Liver (tissue), 9 donors: ENCODE data around the gene TAP2. TPM values are rescaled to one million over a fixed set of nuclear protein-coding genes. Genes with fewer than 3 reads are reported as not detected.

ENCODE experiments used
- DNase-seq: peaks from one replicate; pipeline ENCODE4 v3.0.0-alpha.2; 2017; ENCODE audit warnings: low spot score
- H3K27ac ChIP-seq, 2 donors: one replicate each; pipeline ENCODE4 v1.7.0; 2013; ENCODE audit warnings: inconsistent platforms in 2 of 2, low read length in 2 of 2, control low read depth in 1 of 2, low read depth in 1 of 2, mild to moderate bottlenecking in 1 of 2
- H3K27me3 ChIP-seq, 4 donors: one replicate each; pipeline versions ENCODE4 v1.6.1 to v1.7.0; 2013; ENCODE audit warnings: low read length in 3 of 4, inconsistent platforms in 1 of 4, mild to moderate bottlenecking in 1 of 4, moderate library complexity in 1 of 4; ENCODE audit not compliant: control insufficient read depth in 4 of 4, insufficient read depth in 4 of 4
- H3K36me3 ChIP-seq, 4 donors: one replicate each; pipeline versions ENCODE4 v1.6.1 to v1.7.0; 2013; ENCODE audit warnings: low read length in 3 of 4, mild to moderate bottlenecking in 3 of 4, low read depth in 1 of 4, moderate library complexity in 1 of 4; ENCODE audit not compliant: control insufficient read depth in 4 of 4, insufficient read depth in 3 of 4
- H3K4me1 ChIP-seq, 4 donors: one replicate each; pipeline versions ENCODE4 v1.6.1 to v1.7.0; 2013; ENCODE audit warnings: low read length in 3 of 4, mild to moderate bottlenecking in 3 of 4, moderate library complexity in 1 of 4; ENCODE audit not compliant: control insufficient read depth in 4 of 4, insufficient read depth in 4 of 4
- H3K4me3 ChIP-seq, 3 donors: one replicate each; pipeline versions ENCODE4 v1.6.1 to v1.7.0; 2013; ENCODE audit warnings: low read length in 3 of 3, control low read depth in 1 of 3, low read depth in 1 of 3, mild to moderate bottlenecking in 1 of 3
- H3K9ac ChIP-seq, 2 donors: one replicate each; pipeline ENCODE4 v1.7.0; 2013; ENCODE audit warnings: low read length in 2 of 2, mild to moderate bottlenecking in 2 of 2, moderate library complexity in 2 of 2, control low read depth in 1 of 2, low read depth in 1 of 2
- H3K9me3 ChIP-seq, 4 donors: one replicate each; pipeline versions ENCODE4 v1.6.1 to v1.7.0; 2013; ENCODE audit warnings: low read length in 3 of 4; ENCODE audit not compliant: control insufficient read depth in 4 of 4
- ATF3 ChIP-seq: IDR thresholded peaks from 2 replicates; pipeline ENCODE4 v1.6.1; 2016; ENCODE audit warnings: antibody characterized with exemption
- CTCF ChIP-seq: fragments of 150-350 bp; IDR thresholded peaks from 2 replicates; pipeline ENCODE4 v1.5.1; 2017; ENCODE audit warnings: improper control_type of control experiment, low read depth, low read length; ENCODE audit not compliant: missing input control
- EGR1 ChIP-seq, 2 donors: IDR thresholded peaks; 2 replicates each; pipeline ENCODE4 v1.6.1; 2016 to 2018; ENCODE audit warnings: antibody characterized with exemption in 2 of 2, low read depth in 2 of 2
- FOXA1 ChIP-seq: IDR thresholded peaks from 2 replicates; pipeline ENCODE4 v1.6.1; 2016; ENCODE audit warnings: antibody characterized with exemption
- MAX ChIP-seq: IDR thresholded peaks from 2 replicates; pipeline ENCODE4 v1.6.1; 2016; ENCODE audit warnings: antibody characterized with exemption
- NR2F2 ChIP-seq: IDR thresholded peaks from 2 replicates; pipeline ENCODE4 v1.6.1; 2016; ENCODE audit warnings: antibody characterized with exemption
- REST ChIP-seq: IDR thresholded peaks from 2 replicates; pipeline ENCODE4 v1.6.1; 2016; ENCODE audit warnings: antibody characterized with exemption, mild to moderate bottlenecking
- RXRA ChIP-seq, 2 donors: IDR thresholded peaks; 2 replicates each; pipeline ENCODE4 v1.6.1; 2017 to 2018; ENCODE audit warnings: antibody characterized with exemption in 2 of 2, mild to moderate bottlenecking in 1 of 2
- SP1 ChIP-seq: IDR thresholded peaks from 2 replicates; pipeline ENCODE4 v1.6.1; 2018; ENCODE audit warnings: antibody characterized with exemption, mild to moderate bottlenecking
- TAF1 ChIP-seq: conservative IDR thresholded peaks from 2 replicates; pipeline ENCODE4 v1.6.1; 2016; ENCODE audit warnings: antibody characterized with exemption, mild to moderate bottlenecking
- YY1 ChIP-seq: IDR thresholded peaks from 2 replicates; pipeline ENCODE4 v1.6.1; 2016; ENCODE audit warnings: antibody characterized with exemption, mild to moderate bottlenecking
- WGBS: extraction: QIAGEN DNeasy Blood & Tissue Kit; methylation state at CpG from one replicate; pipeline ENCODE4 v1.1.7; 2013; 5-methylcytosine and 5-hydroxymethylcytosine counted together
- polyA plus RNA-seq, 2 donors: library from polyadenylated mRNA; stranded (reverse) in 1 of 2; unstranded in 1 of 2; fragments of 200-250 nt in 1 of 2; fragments of >200 nt in 1 of 2; fragmentation: Nextera tagmentation in 1 of 2; extraction: Ambion mirVana in 1 of 2; gene quantifications; one replicate each; pipeline versions ENCODE4 v1.2.1 to v1.2.3, GENCODE V29; 2013 to 2015
- total RNA-seq, 2 donors: library from RNA; depleted of rRNA; stranded (reverse); fragments of >200 nt; gene quantifications; one replicate each; pipeline ENCODE4 v1.2.3, GENCODE V29; 2014
- TF ChIP-seq, protein P1 (sequence below): IDR thresholded peaks from 2 replicates; pipeline ENCODE4 v1.6.1; 2016; ENCODE audit warnings: antibody characterized with exemption
- donor health status: healthy.
- donor health status: healthy.
- donor health status: healthy.
- donor health status: healthy.
- donor health status: healthy.

TAP2 gene
- total and polyA plus RNA-seq, 4 donors: 2.2 to 14.9 (median 6.4) TPM

- TF ChIP-seq TAF1 (no peak), EGR1 (IDR thresholded peaks at IDR 0.05; ENCODE audit: low read depth in 2 of 2) (no peak), RXRA (IDR thresholded peaks at IDR 0.05) (no peak), MAX (no peak), ATF3 (no peak), YY1 (no peak), CTCF (no peak), FOXA1 (no peak), NR2F2 (no peak), REST (no peak)
- TF ChIP-seq, protein P1, sequence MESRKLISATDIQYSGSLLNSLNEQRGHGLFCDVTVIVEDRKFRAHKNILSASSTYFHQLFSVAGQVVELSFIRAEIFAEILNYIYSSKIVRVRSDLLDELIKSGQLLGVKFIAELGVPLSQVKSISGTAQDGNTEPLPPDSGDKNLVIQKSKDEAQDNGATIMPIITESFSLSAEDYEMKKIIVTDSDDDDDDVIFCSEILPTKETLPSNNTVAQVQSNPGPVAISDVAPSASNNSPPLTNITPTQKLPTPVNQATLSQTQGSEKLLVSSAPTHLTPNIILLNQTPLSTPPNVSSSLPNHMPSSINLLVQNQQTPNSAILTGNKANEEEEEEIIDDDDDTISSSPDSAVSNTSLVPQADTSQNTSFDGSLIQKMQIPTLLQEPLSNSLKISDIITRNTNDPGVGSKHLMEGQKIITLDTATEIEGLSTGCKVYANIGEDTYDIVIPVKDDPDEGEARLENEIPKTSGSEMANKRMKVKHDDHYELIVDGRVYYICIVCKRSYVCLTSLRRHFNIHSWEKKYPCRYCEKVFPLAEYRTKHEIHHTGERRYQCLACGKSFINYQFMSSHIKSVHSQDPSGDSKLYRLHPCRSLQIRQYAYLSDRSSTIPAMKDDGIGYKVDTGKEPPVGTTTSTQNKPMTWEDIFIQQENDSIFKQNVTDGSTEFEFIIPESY: no peak
Observed at GRCh38 chr6:32887616-32888015, 49.1 kb upstream of the TAP2 start.

GRCh38 chr6:32886681-32887383 lies 48.3 kb upstream of the TAP2 start:
- Histone ChIP-seq H3K4me1 (peaks cover 0 to 2% (median 0%) of the 10 kb centered on the region in 4 donors), H3K36me3 (no peaks in the 10 kb centered on the region), H3K9me3 (no peaks in the 10 kb centered on the region), H3K4me3 (no peak overlapping the region), H3K9ac (no peak overlapping the region), H3K27me3 (no peaks in the 10 kb centered on the region), H3K27ac (no peak overlapping the region)
- DNase-seq: no peak
- no peak for TF ChIP-seq SP1
- TF ChIP-seq, protein P1: no peak
- WGBS: 53% methylated on average over 3 of the region's 3 CpGs

More at GRCh38 chr6:32887616-32888015, 49.1 kb upstream of the TAP2 start:
- Histone ChIP-seq H3K27ac (no peak overlapping the region), H3K9me3 (no peaks in the 10 kb centered on the region), H3K4me3 (no peak overlapping the region), H3K9ac (no peak overlapping the region), H3K4me1 (peaks cover 0 to 2% (median 0%) of the 10 kb centered on the region in 4 donors), H3K27me3 (no peaks in the 10 kb centered on the region), H3K36me3 (no peaks in the 10 kb centered on the region)
- no peak for DNase-seq
- WGBS: 84% methylated on average over 5 of the region's 5 CpGs
